Measurements from ENCODE around the gene MED29. TPM values are rescaled to one million over a fixed set of nuclear protein-coding genes. Genes with fewer than 3 reads are reported as not detected.

Gene MED29
- polyA plus RNA-seq, 2 of the 4 experiments (the other 2 are of a cell fraction): 47.7 to 57.5 TPM

DNA sequence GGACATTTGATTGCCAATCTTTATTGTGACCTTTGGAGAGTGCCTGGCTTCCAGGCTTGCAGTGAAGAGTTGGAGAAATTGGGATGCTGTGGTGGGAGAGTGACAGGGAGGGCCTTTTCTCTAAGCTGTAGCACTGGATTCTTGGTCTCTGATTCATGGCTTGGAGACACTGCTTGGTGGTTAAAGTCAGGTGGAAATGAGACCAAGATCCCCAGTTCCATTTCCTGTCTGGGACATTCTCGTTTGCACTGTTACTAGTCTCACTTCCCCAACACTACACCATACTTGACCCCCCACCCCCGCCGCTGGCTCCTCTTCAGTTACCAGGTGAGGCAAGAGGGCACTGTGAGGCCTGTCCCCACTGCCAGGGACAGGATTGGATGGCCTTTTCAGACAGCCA is 57.1 kb downstream of the MED29 start:
- Histone ChIP-seq H3K9me3 (no peaks in the 10 kb centered on the region), H3K4me1 (peaks cover 26% of the 10 kb centered on the region; the same call in 2 of the 3 replicates), H3K4me3 (no peak overlapping the region), H3K27ac (no peak overlapping the region; a peak in 1 of 6 replicates), H3K4me2 (peak overlapping the region; percentile 15; the same call in 1 of the 3 replicates)
- ChIA-PET CTCF (interaction anchor here (0.9 to 14.2 kb wide), 10 partner anchors 8 to 103 kb away, joined by 3 to 279 read pairs (median 7); partner anchors contain the start of genes EID2, EID2B and PLEKHG2), POLR2A (interaction anchor here (0.6 to 1.7 kb wide), 3 partner anchors 13 to 888 kb away, joined by 3 to 8 read pairs (median 4); partner anchors contain the start of gene RPS16)
- WGBS (ENCODE audit: missing lambda C conversion rate): 87% methylated on average over 3 of the region's 3 CpGs
- no peak for TF ChIP-seq TP53 (CRISPR knock-in tag; IDR thresholded peaks at IDR 0.05)
- no peak for TF ChIP-seq SMC3 (IDR thresholded peaks at IDR 0.05)
- no peak for TF ChIP-seq TFCP2L1 (CRISPR knock-in tag; IDR thresholded peaks at IDR 0.05)
- no peak for TF ChIP-seq SREBF2 (IDR thresholded peaks at IDR 0.05)
- TF ChIP-seq JUN (IDR thresholded peaks at IDR 0.05): no peak
- no peak for ATAC-seq
- no peak for DNase-seq (ENCODE audit: low read depth in 1 of 2, low spot score in 1 of 2)
- FAIRE-seq: no peak

DNA sequence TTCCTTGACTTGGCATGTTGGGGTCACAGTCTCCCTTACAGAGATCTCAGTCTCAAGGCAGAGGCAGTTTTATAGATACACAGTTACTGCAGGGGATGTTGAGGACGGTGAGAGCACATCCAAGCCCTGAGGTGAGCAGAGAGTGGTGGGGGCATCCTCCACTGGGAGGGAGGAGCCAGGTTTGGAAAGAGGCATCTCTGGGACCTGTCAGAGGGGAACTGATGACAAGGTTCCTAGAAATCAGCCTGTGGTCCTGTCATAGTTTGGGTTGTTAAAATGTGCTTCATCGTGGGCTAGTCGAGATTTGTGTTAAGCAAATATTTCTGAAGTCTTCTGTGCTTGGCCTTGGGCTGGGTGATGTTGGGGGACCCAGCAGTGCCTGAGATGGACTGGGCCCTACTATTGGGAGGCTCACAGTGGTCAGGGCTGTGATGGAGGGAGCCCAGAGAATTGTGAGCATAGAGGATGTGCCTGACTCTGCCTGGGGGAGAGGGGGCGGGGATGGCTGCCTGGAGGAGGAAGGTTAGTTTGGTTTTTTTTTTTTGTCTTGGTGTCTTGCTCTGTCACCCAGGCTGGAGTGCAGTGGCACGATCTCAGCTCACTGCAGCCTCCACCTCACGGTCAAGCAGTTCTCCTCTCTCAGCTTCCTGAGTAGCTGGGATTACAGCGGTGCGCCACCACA is 58.1 kb downstream of the MED29 start:
- WGBS (ENCODE audit: missing lambda C conversion rate): 85% methylated on average over 8 of the region's 8 CpGs
- ATAC-seq: no peak
- CTCF ChIA-PET: interaction anchor here (0.6 to 14.2 kb wide), 10 partner anchors 9 to 102 kb away, joined by 3 to 279 read pairs (median 4); partner anchors contain the start of genes EID2B and PLEKHG2
- FAIRE-seq: no peak
- no peak overlapping the region for H3K4me2 ChIP-seq
- H3K4me1 ChIP-seq: peaks cover 24% of the 10 kb centered on the region; the same call in 2 of the 3 replicates
- no peak overlapping the region for H3K4me3 ChIP-seq
- no peaks in the 10 kb centered on the region for H3K9me3 ChIP-seq
- no peak overlapping the region for H3K27ac ChIP-seq
- no peak for DNase-seq (ENCODE audit: low read depth in 1 of 2, low spot score in 1 of 2)
- TF ChIP-seq HOXB5 (CRISPR knock-in tag; IDR thresholded peaks at IDR 0.05): no peak
- TF ChIP-seq CEBPB (IDR thresholded peaks at IDR 0.05): no peak
- no peak for TF ChIP-seq NFE2L2 (conservative IDR thresholded peaks at IDR 0.05; ENCODE audit: low read length)
- TF ChIP-seq MAFK (IDR thresholded peaks at IDR 0.05; ENCODE audit: partially characterized antibody): no peak
- no peak for TF ChIP-seq FOXS1 (CRISPR knock-in tag; IDR thresholded peaks at IDR 0.05)
- TF ChIP-seq RCOR1 (IDR thresholded peaks at IDR 0.05; ENCODE audit: low read depth, low read length): no peak
- no peak for TF ChIP-seq RARB (CRISPR knock-in tag; IDR thresholded peaks at IDR 0.05)
- no peak for TF ChIP-seq HOXB13 (CRISPR knock-in tag; IDR thresholded peaks at IDR 0.05; ENCODE audit: low read depth)
- TF ChIP-seq FOSL2 (IDR thresholded peaks at IDR 0.05): no peak
- no peak for TF ChIP-seq FOSL2 (CRISPR knock-in tag; IDR thresholded peaks at IDR 0.05)
- TF ChIP-seq HEYL (CRISPR knock-in tag; IDR thresholded peaks at IDR 0.05): no peak
- no peak for TF ChIP-seq PHF8 (IDR thresholded peaks at IDR 0.05; ENCODE audit: borderline replicate concordance, low read depth)
- TF ChIP-seq, protein P1, sequence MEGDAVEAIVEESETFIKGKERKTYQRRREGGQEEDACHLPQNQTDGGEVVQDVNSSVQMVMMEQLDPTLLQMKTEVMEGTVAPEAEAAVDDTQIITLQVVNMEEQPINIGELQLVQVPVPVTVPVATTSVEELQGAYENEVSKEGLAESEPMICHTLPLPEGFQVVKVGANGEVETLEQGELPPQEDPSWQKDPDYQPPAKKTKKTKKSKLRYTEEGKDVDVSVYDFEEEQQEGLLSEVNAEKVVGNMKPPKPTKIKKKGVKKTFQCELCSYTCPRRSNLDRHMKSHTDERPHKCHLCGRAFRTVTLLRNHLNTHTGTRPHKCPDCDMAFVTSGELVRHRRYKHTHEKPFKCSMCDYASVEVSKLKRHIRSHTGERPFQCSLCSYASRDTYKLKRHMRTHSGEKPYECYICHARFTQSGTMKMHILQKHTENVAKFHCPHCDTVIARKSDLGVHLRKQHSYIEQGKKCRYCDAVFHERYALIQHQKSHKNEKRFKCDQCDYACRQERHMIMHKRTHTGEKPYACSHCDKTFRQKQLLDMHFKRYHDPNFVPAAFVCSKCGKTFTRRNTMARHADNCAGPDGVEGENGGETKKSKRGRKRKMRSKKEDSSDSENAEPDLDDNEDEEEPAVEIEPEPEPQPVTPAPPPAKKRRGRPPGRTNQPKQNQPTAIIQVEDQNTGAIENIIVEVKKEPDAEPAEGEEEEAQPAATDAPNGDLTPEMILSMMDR (IDR thresholded peaks at IDR 0.05): no peak
- TF ChIP-seq ZSCAN20 (CRISPR knock-in tag; IDR thresholded peaks at IDR 0.05): no peak
- no peak for TF ChIP-seq KDM1A (IDR thresholded peaks at IDR 0.05; ENCODE audit: low read depth)
- no peak for TF ChIP-seq CHD2 (IDR thresholded peaks at IDR 0.05; ENCODE audit: low read length, partially characterized antibody)
- TF ChIP-seq JUN (IDR thresholded peaks at IDR 0.05): no peak
- POLR2A ChIA-PET: interaction anchor here (0.6 to 1.7 kb wide), 4 partner anchors 14 to 888 kb away, joined by 3 to 8 read pairs (median 4); partner anchors contain the start of genes RPS16 and TIMM50

Small RNAs within 50 kb of the gene (small RNA-seq; reads per million reads assigned to genes)
- gene AC011445.2 (0 to 3.0 (median 0.06) reads per million in 6 experiments), gene MIR4530 (0 to 0.04 (median 0) reads per million in 6 experiments), gene RN7SL566P (0 reads per million in 6 experiments)

Other genes with a start within 250 kb of the MED29 start
- gene NCCRP1, start 194.4 kb upstream of the MED29 start, polyA plus RNA-seq (2011; rRNA removed): 0.90 and 1.1 TPM in 2 replicates
- gene NCCRP1, start 194.4 kb upstream of the MED29 start, polyA plus RNA-seq (2017; fragmentation: RNase III; extraction: RNeasy Plus Mini Kit Qiagen cat#74134 plus additional on column Dnase treatment): 0.71 to 1.1 TPM (median 0.99 TPM) in 3 replicates
- not detected in 2 replicates for gene SYCN, start 187.1 kb upstream of the MED29 start, polyA plus RNA-seq (2011; rRNA removed)
- not detected in 3 replicates for gene SYCN, start 187.1 kb upstream of the MED29 start, polyA plus RNA-seq (2017; fragmentation: RNase III; extraction: RNeasy Plus Mini Kit Qiagen cat#74134 plus additional on column Dnase treatment)
- gene IFNL3, start 146.4 kb upstream of the MED29 start, polyA plus RNA-seq (2011; rRNA removed): not detected in 2 replicates
- gene IFNL3, start 146.4 kb upstream of the MED29 start, polyA plus RNA-seq (2017; fragmentation: RNase III; extraction: RNeasy Plus Mini Kit Qiagen cat#74134 plus additional on column Dnase treatment): not detected in 3 replicates
- not detected in 2 replicates for gene IFNL4, start 142.5 kb upstream of the MED29 start, polyA plus RNA-seq (2011; rRNA removed)
- not detected in 3 replicates for gene IFNL4, start 142.5 kb upstream of the MED29 start, polyA plus RNA-seq (2017; fragmentation: RNase III; extraction: RNeasy Plus Mini Kit Qiagen cat#74134 plus additional on column Dnase treatment)
- not detected in 2 replicates for gene IFNL2, start 123.0 kb upstream of the MED29 start, polyA plus RNA-seq (2011; rRNA removed)
- gene IFNL2, start 123.0 kb upstream of the MED29 start, polyA plus RNA-seq (2017; fragmentation: RNase III; extraction: RNeasy Plus Mini Kit Qiagen cat#74134 plus additional on column Dnase treatment): not detected in 3 replicates
- gene IFNL1, start 95.0 kb upstream of the MED29 start, polyA plus RNA-seq (2011; rRNA removed): not detected in 2 replicates
- not detected in 3 replicates for gene IFNL1, start 95.0 kb upstream of the MED29 start, polyA plus RNA-seq (2017; fragmentation: RNase III; extraction: RNeasy Plus Mini Kit Qiagen cat#74134 plus additional on column Dnase treatment)
- 1.1 and 1.6 TPM in 2 replicates for gene LRFN1, start 70.5 kb upstream of the MED29 start, polyA plus RNA-seq (2011; rRNA removed)
- 7.9 to 9.1 TPM (median 8.7 TPM) in 3 replicates for gene LRFN1, start 70.5 kb upstream of the MED29 start, polyA plus RNA-seq (2017; fragmentation: RNase III; extraction: RNeasy Plus Mini Kit Qiagen cat#74134 plus additional on column Dnase treatment)
- 0.37 TPM in 1 of 2 replicates, not detected in the other for gene GMFG, start 55.3 kb upstream of the MED29 start, polyA plus RNA-seq (2011; rRNA removed)
- gene GMFG, start 55.3 kb upstream of the MED29 start, polyA plus RNA-seq (2017; fragmentation: RNase III; extraction: RNeasy Plus Mini Kit Qiagen cat#74134 plus additional on column Dnase treatment): 0.47 TPM in 1 of 3 replicates, not detected in the others
- 82.1 and 101 TPM in 2 replicates for gene SAMD4B, start 49.0 kb upstream of the MED29 start, polyA plus RNA-seq (2011; rRNA removed)
- 113 to 118 TPM (median 116 TPM) in 3 replicates for gene SAMD4B, start 49.0 kb upstream of the MED29 start, polyA plus RNA-seq (2017; fragmentation: RNase III; extraction: RNeasy Plus Mini Kit Qiagen cat#74134 plus additional on column Dnase treatment)
- gene PAF1, start 272 bp upstream of the MED29 start, polyA plus RNA-seq (2011; rRNA removed): 73.0 and 103 TPM in 2 replicates
- 89.4 to 110 TPM (median 108 TPM) in 3 replicates for gene PAF1, start 272 bp upstream of the MED29 start, polyA plus RNA-seq (2017; fragmentation: RNase III; extraction: RNeasy Plus Mini Kit Qiagen cat#74134 plus additional on column Dnase treatment)
- 29.1 and 35.6 TPM in 2 replicates for gene ZFP36, start 15.5 kb downstream of the MED29 start, polyA plus RNA-seq (2011; rRNA removed)
- 16.5 to 22.1 TPM (median 18.3 TPM) in 3 replicates for gene ZFP36, start 15.5 kb downstream of the MED29 start, polyA plus RNA-seq (2017; fragmentation: RNase III; extraction: RNeasy Plus Mini Kit Qiagen cat#74134 plus additional on column Dnase treatment)
- gene PLEKHG2, start 21.3 kb downstream of the MED29 start, polyA plus RNA-seq (2011; rRNA removed): 21.6 and 35.1 TPM in 2 replicates
- gene PLEKHG2, start 21.3 kb downstream of the MED29 start, polyA plus RNA-seq (2017; fragmentation: RNase III; extraction: RNeasy Plus Mini Kit Qiagen cat#74134 plus additional on column Dnase treatment): 32.2 to 41.7 TPM (median 39.1 TPM) in 3 replicates
- gene RPS16, start 44.6 kb downstream of the MED29 start, polyA plus RNA-seq (2011; rRNA removed): 4,855 and 5,722 TPM in 2 replicates
- 4,280 to 4,348 TPM (median 4,297 TPM) in 3 replicates for gene RPS16, start 44.6 kb downstream of the MED29 start, polyA plus RNA-seq (2017; fragmentation: RNase III; extraction: RNeasy Plus Mini Kit Qiagen cat#74134 plus additional on column Dnase treatment)
- gene SUPT5H, start 54.2 kb downstream of the MED29 start, polyA plus RNA-seq (2011; rRNA removed): 133 and 186 TPM in 2 replicates
- gene SUPT5H, start 54.2 kb downstream of the MED29 start, polyA plus RNA-seq (2017; fragmentation: RNase III; extraction: RNeasy Plus Mini Kit Qiagen cat#74134 plus additional on column Dnase treatment): 200 to 223 TPM (median 222 TPM) in 3 replicates
- 234 and 246 TPM in 2 replicates for gene TIMM50, start 89.5 kb downstream of the MED29 start, polyA plus RNA-seq (2011; rRNA removed)
- gene TIMM50, start 89.5 kb downstream of the MED29 start, polyA plus RNA-seq (2017; fragmentation: RNase III; extraction: RNeasy Plus Mini Kit Qiagen cat#74134 plus additional on column Dnase treatment): 196 to 206 TPM (median 204 TPM) in 3 replicates
- 6.8 and 8.3 TPM in 2 replicates for gene DLL3, start 107.6 kb downstream of the MED29 start, polyA plus RNA-seq (2011; rRNA removed)
- 6.7 TPM in 3 replicates for gene DLL3, start 107.6 kb downstream of the MED29 start, polyA plus RNA-seq (2017; fragmentation: RNase III; extraction: RNeasy Plus Mini Kit Qiagen cat#74134 plus additional on column Dnase treatment)
- not detected in 2 replicates for gene SELENOV, start 123.8 kb downstream of the MED29 start, polyA plus RNA-seq (2011; rRNA removed)
- not detected in 3 replicates for gene SELENOV, start 123.8 kb downstream of the MED29 start, polyA plus RNA-seq (2017; fragmentation: RNase III; extraction: RNeasy Plus Mini Kit Qiagen cat#74134 plus additional on column Dnase treatment)
- 9.4 and 10.9 TPM in 2 replicates for gene EID2B, start 141.5 kb downstream of the MED29 start, polyA plus RNA-seq (2011; rRNA removed)
- 9.2 to 10.1 TPM (median 9.3 TPM) in 3 replicates for gene EID2B, start 141.5 kb downstream of the MED29 start, polyA plus RNA-seq (2017; fragmentation: RNase III; extraction: RNeasy Plus Mini Kit Qiagen cat#74134 plus additional on column Dnase treatment)
- 23.2 and 26.1 TPM in 2 replicates for gene EID2, start 148.8 kb downstream of the MED29 start, polyA plus RNA-seq (2011; rRNA removed)
- gene EID2, start 148.8 kb downstream of the MED29 start, polyA plus RNA-seq (2017; fragmentation: RNase III; extraction: RNeasy Plus Mini Kit Qiagen cat#74134 plus additional on column Dnase treatment): 49.2 to 53.0 TPM (median 52.9 TPM) in 3 replicates
- gene LGALS13, start 211.1 kb downstream of the MED29 start, polyA plus RNA-seq (2011; rRNA removed): not detected in 2 replicates
- not detected in 3 replicates for gene LGALS13, start 211.1 kb downstream of the MED29 start, polyA plus RNA-seq (2017; fragmentation: RNase III; extraction: RNeasy Plus Mini Kit Qiagen cat#74134 plus additional on column Dnase treatment)